Stimulated activated CD8-positive, alpha-beta memory T cell treated with anti-CD3 and anti-CD28 coated beads, Interleukin-12 subunit alpha, Interleukin-12 subunit beta, amount 100 ng/mL, for 4 hours (primary cell): ENCODE data around the gene PPM1M.
A peak's percentile ranks its signal among the peaks of the same experiment; 100 is the strongest.

Source experiments
- DNase-seq: peaks from one replicate; pipeline ENCODE4 v3.0.0-alpha.2; 2020; ENCODE audit warnings: low read depth

The PPM1M gene

GRCh38 chr3:52230889-52231499, 14.6 kb upstream of the PPM1M start:
- no peak for DNase-seq

- peak; percentile 74 for DNase-seq
These were observed 13.9 kb upstream of the PPM1M start for GRCh38 chr3:52231502-52232278.

GRCh38 chr3:52232279-52233107, 13.1 kb upstream of the PPM1M start:
- no peak for DNase-seq

- no peak for DNase-seq
These were observed 12.4 kb upstream of the PPM1M start for GRCh38 chr3:52233108-52233591.

- DNase-seq: no peak
These were observed 11.6 kb upstream of the PPM1M start for GRCh38 chr3:52233968-52234367.

- no peak for DNase-seq
These were observed 10.8 kb upstream of the PPM1M start for GRCh38 chr3:52234516-52235447.

- DNase-seq: no peak
These were observed 9.1 kb upstream of the PPM1M start for GRCh38 chr3:52236424-52236886.

GRCh38 chr3:52237006-52237656, 8.4 kb upstream of the PPM1M start:
- DNase-seq: no peak

GRCh38 chr3:52237657-52238172, 7.8 kb upstream of the PPM1M start:
- DNase-seq: no peak

GRCh38 chr3:52238193-52238760, 7.3 kb upstream of the PPM1M start:
- DNase-seq: no peak

- DNase-seq: peak; percentile 86
These were observed 6.5 kb upstream of the PPM1M start, which contains the start of gene TWF2 for GRCh38 chr3:52238761-52239701. TSS of gene TWF2 (minus strand) at chr3:52239158. CDS start at chr3:52239016, 142 bp downstream.

- DNase-seq: no peak
These were observed 5.3 kb upstream of the PPM1M start for GRCh38 chr3:52240059-52240885.

GRCh38 chr3:52240886-52241370, 4.6 kb upstream of the PPM1M start:
- no peak for DNase-seq

- no peak for DNase-seq
These were observed 3.5 kb upstream of the PPM1M start for GRCh38 chr3:52242039-52242438.

- DNase-seq: no peak
These were observed 1.5 kb upstream of the PPM1M start for GRCh38 chr3:52243791-52244628.

GRCh38 chr3:52246264-52246620, 683 bp downstream of the PPM1M start:
- no peak for DNase-seq
